PC-9 (cell line): ENCODE measurements around the gene TMEM272.

Source experiments
- EZH2 ChIP-seq: fragments of 200-600 bp; sonication (generic); IDR thresholded peaks from 2 replicates; pipeline ENCODE4 v1.8.0; 2017; ENCODE audit warnings: antibody characterized with exemption, low read depth
- TF ChIP-seq, protein P1 (sequence below): fragments of 200-600 bp; sonication (generic); conservative IDR thresholded peaks from 2 replicates; pipeline ENCODE4 v1.6.1; 2017; ENCODE audit warnings: mixed run types, antibody characterized with exemption, mild to moderate bottlenecking, moderate library complexity

DNA sequence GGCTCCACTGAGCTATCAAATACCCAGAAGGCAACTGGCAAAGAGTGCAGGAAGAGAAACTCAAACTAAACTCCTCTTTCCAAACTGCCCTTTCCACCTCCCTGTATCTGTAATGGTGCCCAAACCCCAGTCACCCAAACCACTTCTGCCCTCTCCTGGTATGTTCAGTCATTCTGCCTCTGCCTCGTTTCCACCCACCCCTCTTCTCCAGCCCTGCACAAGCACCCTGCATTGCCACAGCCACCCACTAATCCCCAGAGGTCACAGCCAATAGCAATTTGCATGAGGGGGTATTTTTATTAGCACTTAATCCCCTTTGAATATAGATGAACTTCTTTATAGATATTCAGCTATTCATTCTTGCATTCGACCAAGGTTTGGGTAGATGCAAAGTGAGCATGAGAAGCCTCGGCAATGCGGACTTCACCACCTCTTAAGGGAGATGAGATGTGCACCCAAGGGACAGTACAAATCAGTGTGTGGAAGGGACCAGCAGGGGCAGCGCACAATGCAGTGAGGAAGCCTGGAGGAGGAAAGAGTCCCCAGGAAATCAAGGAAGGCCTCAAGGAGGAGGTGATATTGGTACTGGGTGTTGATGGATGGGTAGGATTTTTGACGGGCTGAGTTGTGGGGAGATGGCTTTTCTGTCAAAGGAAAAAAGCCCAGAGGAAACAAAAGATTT is 12.4 kb downstream of the TMEM272 start:
- TF ChIP-seq, protein P1, sequence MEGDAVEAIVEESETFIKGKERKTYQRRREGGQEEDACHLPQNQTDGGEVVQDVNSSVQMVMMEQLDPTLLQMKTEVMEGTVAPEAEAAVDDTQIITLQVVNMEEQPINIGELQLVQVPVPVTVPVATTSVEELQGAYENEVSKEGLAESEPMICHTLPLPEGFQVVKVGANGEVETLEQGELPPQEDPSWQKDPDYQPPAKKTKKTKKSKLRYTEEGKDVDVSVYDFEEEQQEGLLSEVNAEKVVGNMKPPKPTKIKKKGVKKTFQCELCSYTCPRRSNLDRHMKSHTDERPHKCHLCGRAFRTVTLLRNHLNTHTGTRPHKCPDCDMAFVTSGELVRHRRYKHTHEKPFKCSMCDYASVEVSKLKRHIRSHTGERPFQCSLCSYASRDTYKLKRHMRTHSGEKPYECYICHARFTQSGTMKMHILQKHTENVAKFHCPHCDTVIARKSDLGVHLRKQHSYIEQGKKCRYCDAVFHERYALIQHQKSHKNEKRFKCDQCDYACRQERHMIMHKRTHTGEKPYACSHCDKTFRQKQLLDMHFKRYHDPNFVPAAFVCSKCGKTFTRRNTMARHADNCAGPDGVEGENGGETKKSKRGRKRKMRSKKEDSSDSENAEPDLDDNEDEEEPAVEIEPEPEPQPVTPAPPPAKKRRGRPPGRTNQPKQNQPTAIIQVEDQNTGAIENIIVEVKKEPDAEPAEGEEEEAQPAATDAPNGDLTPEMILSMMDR = peak; percentile 33; the same call in 1 of the 2 replicates
- no peak for TF ChIP-seq EZH2
